NCI-H446 (cell line): ENCODE data around the gene FERMT3.
A peak's percentile ranks its signal among the peaks of the same experiment; 100 is the strongest.

Source experiments
- DNase-seq, 2 experiments: peaks; one replicate each; lab custom pipeline; 2025; lab: John Stamatoyannopoulos, UW

FERMT3 gene

GRCh38 chr11:64186492-64187165 is 19.9 kb upstream of the FERMT3 start:
- no peak for DNase-seq

- no peak for DNase-seq
These were observed 14.1 kb upstream of the FERMT3 start for GRCh38 chr11:64192434-64192833.

GRCh38 chr11:64196626-64197025 is 9.9 kb upstream of the FERMT3 start:
- DNase-seq = no peak

- DNase-seq = no peak
These were observed 8.0 kb upstream of the FERMT3 start for GRCh38 chr11:64198511-64198910.

- no peak for DNase-seq
These were observed 5.0 kb upstream of the FERMT3 start for GRCh38 chr11:64201543-64201942.

- DNase-seq = no peak
These were observed 3.5 kb upstream of the FERMT3 start for GRCh38 chr11:64202992-64203391.

GRCh38 chr11:64203421-64204079 is 3.0 kb upstream of the FERMT3 start:
- no peak for DNase-seq

GRCh38 chr11:64204080-64204440 is 2.5 kb upstream of the FERMT3 start:
- DNase-seq = no peak

- peak; percentile 68 to 94 for DNase-seq
These were observed 2.0 kb upstream of the FERMT3 start for GRCh38 chr11:64204464-64204989.

- DNase-seq = no peak
These were observed 950 bp downstream of the FERMT3 start for GRCh38 chr11:64207256-64208085.

GRCh38 chr11:64208086-64208795 is 1.7 kb downstream of the FERMT3 start:
- DNase-seq = no peak

- no peak for DNase-seq
These were observed 2.5 kb downstream of the FERMT3 start for GRCh38 chr11:64208796-64209562.

- DNase-seq = no peak
These were observed 3.0 kb downstream of the FERMT3 start for GRCh38 chr11:64209563-64209843.

GRCh38 chr11:64210301-64211020 is 3.9 kb downstream of the FERMT3 start:
- peak in 1 of 2 experiments; percentile 53 for DNase-seq

- DNase-seq = no peak
These were observed 4.8 kb downstream of the FERMT3 start for GRCh38 chr11:64211181-64211872.

GRCh38 chr11:64216879-64217278 is 10.4 kb downstream of the FERMT3 start:
- no peak for DNase-seq

- no peak for DNase-seq
These were observed 12.3 kb downstream of the FERMT3 start for GRCh38 chr11:64218628-64219353.

GRCh38 chr11:64219354-64219684 is 12.8 kb downstream of the FERMT3 start:
- no peak for DNase-seq

GRCh38 chr11:64219755-64220154 is 13.2 kb downstream of the FERMT3 start:
- DNase-seq = no peak

- no peak for DNase-seq
These were observed 13.8 kb downstream of the FERMT3 start for GRCh38 chr11:64220271-64220670.
